Naive thymus-derived CD4-positive, alpha-beta T cell (primary cell): ENCODE data around the gene TNIP2. TPM values are rescaled to one million over a fixed set of nuclear protein-coding genes. Genes with fewer than 3 reads are reported as not detected.
A peak's percentile ranks its signal among the peaks of the same experiment; 100 is the strongest.

Experiments
- ATAC-seq: fragments of 150-1000 bp; cut with Tn5 transposase; 2 replicates; pipeline ENCODE4 v1.10.0; 2021; ENCODE audit warnings: mild to moderate bottlenecking, moderate library complexity
- CTCF ChIA-PET: fragments of 350-600 bp; sonication (Branson Sonifier 250); formaldehyde crosslinking; loops from one replicate; lab custom pipeline; 2021; ENCODE audit warnings: antibody characterized with exemption; lab: Charles Lee
- POLR2A ChIA-PET: fragments of 350-600 bp; sonication (Branson Sonifier 250); formaldehyde crosslinking; loops from one replicate; lab custom pipeline; 2021; ENCODE audit warnings: antibody characterized with exemption, inconsistent platforms; lab: Charles Lee
- DNase-seq, 9 donors: peaks; one replicate each; pipeline versions ENCODE4 v3.0.0 to v3.0.0-alpha.2; 2020 to 2022; ENCODE audit warnings: mixed read lengths in 1 of 9
- H3K27ac ChIP-seq: one replicate; pipeline ENCODE4 v1.7.0; 2013; ENCODE audit warnings: mild to moderate bottlenecking, low read depth, low read length, moderate library complexity
- H3K27me3 ChIP-seq, 2 donors: one replicate each; pipeline ENCODE4 v1.7.0; 2013; ENCODE audit warnings: low read length in 2 of 2, mild to moderate bottlenecking in 2 of 2, moderate library complexity in 2 of 2; ENCODE audit not compliant: control insufficient read depth in 2 of 2, insufficient read depth in 2 of 2
- H3K36me3 ChIP-seq, 3 experiments: 1 replicate in 2 of 3; 2 replicates in 1 of 3; pipeline ENCODE4 v1.7.0; 2013; ENCODE audit warnings: low read length in 3 of 3, mild to moderate bottlenecking in 3 of 3, moderate library complexity in 1 of 3; ENCODE audit not compliant: insufficient read depth in 3 of 3, control insufficient read depth in 2 of 3
- H3K4me1 ChIP-seq, 2 donors: one replicate each; pipeline ENCODE4 v1.7.0; 2013; ENCODE audit warnings: low read length in 2 of 2, mild to moderate bottlenecking in 2 of 2, moderate library complexity in 1 of 2; ENCODE audit not compliant: control insufficient read depth in 2 of 2, insufficient read depth in 2 of 2
- H3K4me3 ChIP-seq: 2 replicates; pipeline ENCODE4 v1.7.0; 2013; ENCODE audit warnings: mild to moderate bottlenecking, low read length
- H3K9me3 ChIP-seq, 3 experiments: 1 replicate in 2 of 3; 2 replicates in 1 of 3; pipeline ENCODE4 v1.7.0; 2013; ENCODE audit warnings: low read length in 3 of 3; ENCODE audit not compliant: control insufficient read depth in 2 of 3
- H3K27ac Mint-ChIP-seq, 9 donors: one replicate each; pipeline ENCODE4 v1.8.0; 2020 to 2022; ENCODE audit warnings: mixed read lengths in 9 of 9, mild to moderate bottlenecking in 8 of 9, moderate library complexity in 5 of 9, inconsistent platforms in 2 of 9
- H3K27me3 Mint-ChIP-seq, 5 donors: one replicate each; pipeline ENCODE4 v1.8.0; 2021 to 2022; ENCODE audit warnings: mixed read lengths in 5 of 5, mild to moderate bottlenecking in 1 of 5
- H3K36me3 Mint-ChIP-seq, 5 donors: one replicate each; pipeline ENCODE4 v1.8.0; 2020 to 2022; ENCODE audit warnings: mixed read lengths in 5 of 5, mild to moderate bottlenecking in 3 of 5, inconsistent platforms in 1 of 5
- H3K4me1 Mint-ChIP-seq, 7 donors: one replicate each; pipeline ENCODE4 v1.8.0; 2020 to 2022; ENCODE audit warnings: mixed read lengths in 7 of 7, mild to moderate bottlenecking in 3 of 7, inconsistent platforms in 1 of 7
- H3K4me3 Mint-ChIP-seq, 10 donors: one replicate each; pipeline ENCODE4 v1.8.0; 2020 to 2022; ENCODE audit warnings: mild to moderate bottlenecking in 10 of 10, mixed read lengths in 10 of 10, moderate library complexity in 6 of 10, inconsistent platforms in 2 of 10
- H3K9me3 Mint-ChIP-seq, 11 donors: one replicate each; pipeline ENCODE4 v1.8.0; 2020 to 2022; ENCODE audit warnings: mixed read lengths in 11 of 11, mild to moderate bottlenecking in 4 of 11, inconsistent platforms in 1 of 11, moderate library complexity in 1 of 11
- intact Hi-C, 2 donors: fragments of 100-400 bp; cut with micrococcal nuclease; formaldehyde crosslinking; loops; one replicate each; pipeline ENCODE4 v1.15.1; 2023
- polyA plus RNA-seq, 2 donors: library from polyadenylated mRNA; unstranded; fragments of 300-500 nt; fragmentation: Illumina TruSeq; gene quantifications; one replicate each; pipeline ENCODE4 v1.2.3, GENCODE V29; 2021
- total RNA-seq, 6 experiments: library from RNA in 5 of 6; stranded (reverse) in 5 of 6; gene quantifications; 1 replicate in 5 of 6; 2 replicates in 1 of 6; pipeline ENCODE4 v1.2.3 and lab custom pipeline; 2021 to 2026

Gene TNIP2
- total and polyA plus RNA-seq, 7 experiments from 2014 or later: 33.6 to 56.0 (median 43.6) TPM

- ATAC-seq (no peak), DNase-seq (no peak)
- Mint-ChIP-seq H3K4me1 (no peaks in the 10 kb centered on the region), H3K4me3 (no peak overlapping the region), H3K27ac (peak overlapping the region in 2 of 9 donors; percentile 24 to 47), H3K9me3 (no peaks in the 10 kb centered on the region), H3K36me3 (peaks cover 20 to 73% (median 35%) of the 10 kb centered on the region in 5 donors), H3K27me3 (no peaks in the 10 kb centered on the region)
- ChIA-PET POLR2A (no interaction called here), CTCF (no interaction called here)
- Histone ChIP-seq H3K36me3 (peaks cover 17 to 88% (median 50%) of the 10 kb centered on the region in 3 experiments), H3K27ac (no peak overlapping the region), H3K9me3 (no peaks in the 10 kb centered on the region), H3K4me1 (no peaks in the 10 kb centered on the region), H3K4me3 (no peak overlapping the region), H3K27me3 (no peaks in the 10 kb centered on the region)
- intact Hi-C loops: no loop called here
Observed at GRCh38 chr4:2699534-2699933, 56.6 kb downstream of the TNIP2 start.

- H3K4me1 Mint-ChIP-seq: no peaks in the 10 kb centered on the region
- no peaks in the 10 kb centered on the region for H3K9me3 Mint-ChIP-seq
- Histone ChIP-seq H3K36me3 (peaks cover 17 to 89% (median 55%) of the 10 kb centered on the region in 3 experiments), H3K27ac (no peak overlapping the region), H3K4me1 (no peaks in the 10 kb centered on the region), H3K9me3 (no peaks in the 10 kb centered on the region), H3K27me3 (no peaks in the 10 kb centered on the region), H3K4me3 (no peak overlapping the region)
- peak overlapping the region in 2 of 9 donors; percentile 12 to 47 for H3K27ac Mint-ChIP-seq
- ChIA-PET CTCF (no interaction called here), POLR2A (no interaction called here)
- intact Hi-C loops: no loop called here
- ATAC-seq: no peak
- H3K4me3 Mint-ChIP-seq: no peak overlapping the region
- no peaks in the 10 kb centered on the region for H3K27me3 Mint-ChIP-seq
- DNase-seq: peak in 1 of 9 donors; percentile 10
- peaks cover 20 to 77% (median 37%) of the 10 kb centered on the region in 5 donors for H3K36me3 Mint-ChIP-seq
Observed at GRCh38 chr4:2698951-2699505, 57.1 kb downstream of the TNIP2 start.

GRCh38 chr4:2698504-2698903 lies 57.6 kb downstream of the TNIP2 start:
- Histone ChIP-seq H3K27me3 (no peaks in the 10 kb centered on the region), H3K4me1 (no peaks in the 10 kb centered on the region), H3K27ac (no peak overlapping the region), H3K36me3 (peaks cover 20 to 90% (median 56%) of the 10 kb centered on the region in 3 experiments), H3K9me3 (no peaks in the 10 kb centered on the region), H3K4me3 (no peak overlapping the region)
- DNase-seq: no peak
- no peak overlapping the region for H3K4me3 Mint-ChIP-seq
- ATAC-seq: no peak
- ChIA-PET POLR2A (no interaction called here), CTCF (no interaction called here)
- intact Hi-C loops: no loop called here
- H3K27me3 Mint-ChIP-seq: no peaks in the 10 kb centered on the region
- peaks cover 25 to 82% (median 40%) of the 10 kb centered on the region in 5 donors for H3K36me3 Mint-ChIP-seq
- no peaks in the 10 kb centered on the region for H3K9me3 Mint-ChIP-seq
- no peak overlapping the region for H3K27ac Mint-ChIP-seq
- peaks cover 0 to 1% (median 0%) of the 10 kb centered on the region in 7 donors for H3K4me1 Mint-ChIP-seq

DNA sequence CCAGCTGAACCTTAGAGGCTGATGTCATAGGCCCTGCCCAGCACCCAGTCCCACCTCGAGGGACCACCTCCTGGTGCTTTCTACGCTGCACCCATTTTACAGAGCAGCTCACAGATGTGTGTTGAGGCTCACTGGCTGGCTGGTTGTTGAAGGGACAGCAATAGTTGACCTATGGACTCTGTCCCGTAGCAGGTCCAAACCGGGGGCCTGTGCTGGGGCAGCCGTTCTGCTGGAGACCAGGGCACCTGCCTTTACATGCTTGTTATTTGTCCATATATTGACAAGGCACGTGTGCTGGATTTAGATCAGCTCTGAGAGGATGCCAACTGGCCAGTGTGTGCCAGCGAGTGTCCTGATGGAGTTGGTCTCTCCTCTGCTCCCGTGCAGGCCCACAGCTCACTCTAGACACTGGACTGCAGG lies 58.1 kb downstream of the TNIP2 start:
- Mint-ChIP-seq H3K36me3 (peaks cover 24 to 85% (median 37%) of the 10 kb centered on the region in 5 donors), H3K9me3 (no peaks in the 10 kb centered on the region), H3K27ac (peak overlapping the region in 1 of 9 donors; percentile 55), H3K4me3 (no peak overlapping the region), H3K4me1 (peaks cover 0 to 1% (median 0%) of the 10 kb centered on the region in 7 donors), H3K27me3 (no peaks in the 10 kb centered on the region)
- no peak overlapping the region for H3K4me3 ChIP-seq
- intact Hi-C loops: no loop called here
- ChIA-PET CTCF (no interaction called here), POLR2A (no interaction called here)
- H3K36me3 ChIP-seq: peaks cover 20 to 90% (median 51%) of the 10 kb centered on the region in 3 experiments
- H3K4me1 ChIP-seq: no peaks in the 10 kb centered on the region
- DNase-seq: no peak
- H3K27me3 ChIP-seq: no peaks in the 10 kb centered on the region
- H3K9me3 ChIP-seq: no peaks in the 10 kb centered on the region
- no peak overlapping the region for H3K27ac ChIP-seq
- ATAC-seq: no peak

- H3K9me3 Mint-ChIP-seq: no peaks in the 10 kb centered on the region
- H3K4me3 ChIP-seq: no peak overlapping the region
- no peaks in the 10 kb centered on the region for H3K9me3 ChIP-seq
- intact Hi-C loops: no loop called here
- CTCF ChIA-PET: no interaction called here
- H3K4me1 Mint-ChIP-seq: peaks cover 0 to 1% (median 0%) of the 10 kb centered on the region in 7 donors
- peak overlapping the region in 3 of 9 donors; percentile 48 to 74 (median 71) for H3K27ac Mint-ChIP-seq
- DNase-seq (no peak), ATAC-seq (peak; percentile 57)
- H3K27me3 ChIP-seq: no peaks in the 10 kb centered on the region
- no peaks in the 10 kb centered on the region for H3K4me1 ChIP-seq
- H3K36me3 ChIP-seq: peaks cover 22 to 95% (median 45%) of the 10 kb centered on the region in 3 experiments
- H3K4me3 Mint-ChIP-seq: no peak overlapping the region
- H3K27me3 Mint-ChIP-seq: no peaks in the 10 kb centered on the region
- peaks cover 15 to 84% (median 25%) of the 10 kb centered on the region in 5 donors for H3K36me3 Mint-ChIP-seq
- POLR2A ChIA-PET: no interaction called here
- H3K27ac ChIP-seq: no peak overlapping the region
Observed at GRCh38 chr4:2696423-2696822, 59.7 kb downstream of the TNIP2 start.

GRCh38 chr4:2695346-2696060 lies 60.6 kb downstream of the TNIP2 start:
- H3K27ac ChIP-seq: no peak overlapping the region
- Mint-ChIP-seq H3K9me3 (no peaks in the 10 kb centered on the region), H3K27me3 (no peaks in the 10 kb centered on the region), H3K36me3 (peaks cover 19 to 84% (median 25%) of the 10 kb centered on the region in 5 donors), H3K4me3 (no peak overlapping the region), H3K4me1 (peaks cover 0 to 6% (median 0%) of the 10 kb centered on the region in 7 donors), H3K27ac (no peak overlapping the region)
- no peak overlapping the region for H3K4me3 ChIP-seq
- ATAC-seq (no peak), DNase-seq (no peak)
- ChIA-PET CTCF (interaction anchor here (0.9 kb wide), 1 partner anchor 27 kb away, joined by 3 read pairs; no protein-coding TSS in a partner anchor), POLR2A (no interaction called here)
- intact Hi-C loops: no loop called here
- H3K4me1 ChIP-seq: no peaks in the 10 kb centered on the region
- H3K27me3 ChIP-seq: no peaks in the 10 kb centered on the region
- H3K9me3 ChIP-seq: no peaks in the 10 kb centered on the region
- peaks cover 22 to 95% (median 41%) of the 10 kb centered on the region in 3 experiments for H3K36me3 ChIP-seq
